ENCODE measurements around the gene IMMP1L.

- TF ChIP-seq, protein P1, sequence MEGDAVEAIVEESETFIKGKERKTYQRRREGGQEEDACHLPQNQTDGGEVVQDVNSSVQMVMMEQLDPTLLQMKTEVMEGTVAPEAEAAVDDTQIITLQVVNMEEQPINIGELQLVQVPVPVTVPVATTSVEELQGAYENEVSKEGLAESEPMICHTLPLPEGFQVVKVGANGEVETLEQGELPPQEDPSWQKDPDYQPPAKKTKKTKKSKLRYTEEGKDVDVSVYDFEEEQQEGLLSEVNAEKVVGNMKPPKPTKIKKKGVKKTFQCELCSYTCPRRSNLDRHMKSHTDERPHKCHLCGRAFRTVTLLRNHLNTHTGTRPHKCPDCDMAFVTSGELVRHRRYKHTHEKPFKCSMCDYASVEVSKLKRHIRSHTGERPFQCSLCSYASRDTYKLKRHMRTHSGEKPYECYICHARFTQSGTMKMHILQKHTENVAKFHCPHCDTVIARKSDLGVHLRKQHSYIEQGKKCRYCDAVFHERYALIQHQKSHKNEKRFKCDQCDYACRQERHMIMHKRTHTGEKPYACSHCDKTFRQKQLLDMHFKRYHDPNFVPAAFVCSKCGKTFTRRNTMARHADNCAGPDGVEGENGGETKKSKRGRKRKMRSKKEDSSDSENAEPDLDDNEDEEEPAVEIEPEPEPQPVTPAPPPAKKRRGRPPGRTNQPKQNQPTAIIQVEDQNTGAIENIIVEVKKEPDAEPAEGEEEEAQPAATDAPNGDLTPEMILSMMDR (IDR thresholded peaks at IDR 0.05 in 4 of 5, conservative IDR thresholded peaks at IDR 0.05 in 1 of 5): no peak
- TF ChIP-seq POLR2A (IDR thresholded peaks at IDR 0.05): no peak
Measured at GRCh38 chr11:31387379-31387778, 122.0 kb downstream of the IMMP1L start.

Data from gastrocnemius medialis (tissue), 4 donors.